GM19240 (cell line): ENCODE measurements around the gene DQX1.
"Not testable (repeated sequence)": the region's sequence is repeated elsewhere in the genome, so short reads cannot be mapped to it uniquely, and the experiment has no call there.

Source experiments
- DNase-seq: peaks from one replicate; pipeline ENCODE4 v3.0.0; 2011; ENCODE audit warnings: low spot score; ENCODE audit not compliant: insufficient read length

Gene DQX1

DNA sequence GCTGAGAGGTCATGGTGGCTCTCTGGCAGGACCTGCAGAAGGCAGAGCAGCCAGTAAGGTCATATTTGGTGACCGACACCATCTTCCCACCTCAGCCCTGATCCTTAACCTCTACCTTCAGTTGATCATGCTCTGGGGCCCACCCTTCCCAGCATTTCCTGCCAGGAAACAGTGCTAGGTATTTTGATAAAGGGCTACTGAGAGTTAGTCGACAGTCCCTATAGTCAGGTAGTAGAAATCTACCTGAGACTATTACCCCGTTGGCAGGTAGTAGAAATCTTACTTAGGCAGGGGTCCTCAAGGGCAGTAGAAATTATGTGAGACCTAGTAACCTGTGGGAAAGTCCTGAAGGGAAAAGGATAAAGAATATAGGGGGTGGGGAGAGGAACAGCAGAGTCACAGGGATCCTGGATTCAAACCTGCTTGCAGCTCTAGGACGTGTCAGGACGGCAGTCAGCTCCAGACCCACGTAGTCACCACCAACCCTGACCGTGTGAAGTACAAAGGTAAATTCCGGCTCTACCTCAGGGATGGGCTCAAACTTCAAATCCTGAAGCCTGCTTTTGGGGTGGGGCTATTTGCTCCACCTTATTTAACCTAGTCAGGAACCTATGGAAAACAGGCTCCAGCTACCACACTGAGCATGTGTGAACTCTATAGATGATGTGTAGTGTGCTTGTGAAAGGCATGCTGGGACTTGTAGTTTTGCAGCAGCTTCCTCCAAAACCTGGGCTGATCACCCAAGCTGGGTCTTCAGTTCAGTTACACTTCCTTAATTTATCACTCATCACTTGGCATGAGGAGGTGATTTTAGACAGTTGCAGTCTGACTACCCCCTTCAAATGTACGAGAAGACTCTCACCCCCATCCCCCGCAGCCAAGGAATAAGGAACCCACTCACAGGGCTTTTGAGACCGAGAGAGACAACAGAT is at the start of gene DQX1:
Gene DQX1 (minus strand): TSS at position 515 of the 932 bp plus-strand sequence. CDS start 502 bp downstream, at position 13.
- DNase-seq: no peak

DNA sequence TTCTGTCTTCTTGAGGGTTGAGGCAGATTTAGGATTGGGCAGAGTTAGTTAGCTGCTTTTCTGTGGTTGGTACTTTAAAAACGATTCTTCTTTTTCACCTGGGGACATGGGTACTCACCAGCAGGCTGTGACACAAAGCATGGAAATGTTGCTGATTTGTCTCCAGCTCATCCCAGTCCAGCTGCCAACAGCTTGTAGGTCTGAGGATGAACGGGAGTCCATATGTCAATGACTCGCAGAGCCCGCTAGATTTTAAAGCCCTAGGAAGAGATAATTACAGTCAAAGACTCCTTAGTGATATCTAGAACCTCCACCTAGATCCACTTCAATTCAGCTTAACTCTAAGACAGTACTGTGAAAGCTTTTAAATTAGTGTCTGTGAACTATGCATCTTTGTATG is 49.3 kb upstream of the DQX1 start:
- no peak for DNase-seq

DNA sequence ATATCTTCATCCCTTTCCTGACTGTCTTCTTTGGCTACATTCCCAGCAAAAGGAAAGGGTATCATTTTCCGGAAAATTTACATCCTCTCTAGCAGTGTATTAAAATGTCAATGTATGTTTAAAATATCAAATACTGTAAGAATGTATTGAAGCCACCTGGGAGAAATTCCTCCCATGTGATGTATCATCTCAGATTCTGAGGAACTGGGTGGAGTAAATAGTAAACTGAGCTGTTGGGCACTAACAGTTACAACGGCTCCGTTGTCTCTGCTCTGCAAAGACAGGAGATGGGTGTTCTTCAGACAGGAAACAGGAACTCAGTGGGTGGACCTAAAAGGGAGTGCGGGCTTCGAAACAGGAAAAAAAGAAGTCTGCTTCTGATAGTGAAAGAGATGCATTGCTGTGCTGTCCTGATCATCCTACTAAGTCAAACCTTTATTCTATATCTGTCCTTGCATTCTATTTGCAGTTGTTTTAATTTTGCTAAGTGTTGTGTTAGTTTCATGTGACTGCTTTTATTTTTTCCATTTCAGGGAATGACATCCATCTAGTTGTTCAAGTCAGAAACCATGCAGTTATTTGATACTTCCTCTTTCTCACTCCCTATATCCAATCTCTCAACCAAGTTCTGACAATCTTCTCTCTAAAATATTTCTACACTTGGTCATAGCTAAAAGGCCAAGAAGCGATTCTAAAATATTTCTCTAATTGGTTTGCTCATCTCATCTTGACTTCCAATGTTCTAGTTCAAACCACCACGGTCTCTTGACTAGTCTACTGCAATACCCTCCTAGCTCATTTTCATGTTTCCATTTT is 47.9 kb upstream of the DQX1 start:
- DNase-seq: no peak

GRCh38 chr2:74572178-74572925 is 46.3 kb upstream of the DQX1 start:
- no peak for DNase-seq

DNA sequence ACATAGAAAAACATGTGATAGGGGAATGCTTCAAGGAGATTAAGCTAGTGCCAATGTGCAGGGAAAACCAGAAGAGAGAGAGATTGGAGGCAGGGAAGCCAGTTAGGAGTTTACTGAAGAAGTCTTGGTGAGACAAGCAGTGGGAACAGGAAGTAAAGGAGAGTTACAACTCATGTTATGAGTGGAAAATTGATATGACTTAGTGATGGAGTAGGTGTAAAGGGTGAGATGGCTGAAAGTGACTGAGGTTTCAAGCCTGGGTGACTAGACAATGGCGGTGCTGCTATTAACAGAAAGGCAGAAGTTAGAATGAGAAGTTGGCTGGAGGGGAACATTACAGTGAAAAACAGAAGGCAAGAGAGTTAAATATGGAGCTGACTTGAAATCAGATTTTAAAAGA is 45.0 kb upstream of the DQX1 start:
- DNase-seq: no peak

DNA sequence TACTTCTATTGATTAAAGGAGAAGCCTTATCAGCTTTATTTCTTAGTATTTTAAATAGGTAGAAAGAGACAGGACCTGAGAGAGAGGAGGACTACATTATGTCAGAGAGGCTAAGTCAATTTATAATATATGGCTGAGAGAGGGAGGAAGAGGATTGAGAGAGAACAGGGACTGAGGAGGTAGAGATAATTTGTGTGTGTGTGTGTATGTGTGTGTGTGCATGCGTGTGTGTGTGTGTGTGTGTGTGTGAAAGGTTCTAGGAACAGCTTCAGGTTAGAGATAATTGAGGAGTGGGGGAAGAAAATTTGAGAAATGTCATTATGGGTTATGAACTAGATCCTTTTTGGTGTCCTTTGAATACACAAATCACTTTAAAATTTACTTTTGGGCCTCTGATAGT is 43.7 kb upstream of the DQX1 start:
- DNase-seq: no peak

DNA sequence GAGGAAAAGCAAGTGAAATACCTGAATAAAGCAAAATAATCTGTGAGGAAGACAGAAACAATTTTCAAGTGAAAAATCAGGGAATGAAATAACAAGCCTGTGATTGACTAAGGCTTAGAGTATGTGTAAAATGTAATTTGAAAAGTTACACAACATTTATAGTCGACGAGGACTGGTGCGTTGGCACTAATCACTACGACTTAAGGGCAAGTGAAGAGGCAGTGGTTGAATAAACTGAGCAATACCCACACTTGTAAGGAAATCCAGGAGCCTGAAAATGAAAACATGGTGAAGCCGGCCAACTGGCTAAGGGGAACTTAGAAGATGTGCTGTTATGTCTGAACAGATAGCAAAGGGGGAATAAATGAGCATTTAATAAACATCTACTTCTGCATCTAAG is 41.9 kb upstream of the DQX1 start:
- DNase-seq: no peak

- no peak for DNase-seq
Measured at GRCh38 chr2:74566754-74567085, 40.7 kb upstream of the DQX1 start.

GRCh38 chr2:74566076-74566753 is 40.2 kb upstream of the DQX1 start:
- no peak for DNase-seq

DNA sequence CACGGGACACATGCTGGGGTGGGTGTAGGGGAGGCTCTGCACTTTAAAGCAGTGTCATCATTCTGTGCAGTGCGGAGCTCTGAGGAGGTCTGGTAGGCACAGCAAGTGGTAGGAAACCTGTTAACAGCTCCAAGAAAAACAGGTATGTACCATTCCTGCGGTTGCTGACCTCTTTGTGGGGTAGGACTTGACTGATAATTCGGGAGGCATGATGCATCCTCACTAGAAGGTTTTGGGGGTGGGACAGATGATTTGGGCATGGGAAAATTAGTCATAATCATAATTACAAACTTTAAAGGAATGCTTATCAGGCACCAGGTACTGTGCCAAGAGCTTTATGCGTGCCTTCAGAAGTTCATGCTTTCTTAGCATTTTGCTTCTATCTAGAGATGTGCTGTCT is 38.2 kb upstream of the DQX1 start:
- DNase-seq: no peak

DNA sequence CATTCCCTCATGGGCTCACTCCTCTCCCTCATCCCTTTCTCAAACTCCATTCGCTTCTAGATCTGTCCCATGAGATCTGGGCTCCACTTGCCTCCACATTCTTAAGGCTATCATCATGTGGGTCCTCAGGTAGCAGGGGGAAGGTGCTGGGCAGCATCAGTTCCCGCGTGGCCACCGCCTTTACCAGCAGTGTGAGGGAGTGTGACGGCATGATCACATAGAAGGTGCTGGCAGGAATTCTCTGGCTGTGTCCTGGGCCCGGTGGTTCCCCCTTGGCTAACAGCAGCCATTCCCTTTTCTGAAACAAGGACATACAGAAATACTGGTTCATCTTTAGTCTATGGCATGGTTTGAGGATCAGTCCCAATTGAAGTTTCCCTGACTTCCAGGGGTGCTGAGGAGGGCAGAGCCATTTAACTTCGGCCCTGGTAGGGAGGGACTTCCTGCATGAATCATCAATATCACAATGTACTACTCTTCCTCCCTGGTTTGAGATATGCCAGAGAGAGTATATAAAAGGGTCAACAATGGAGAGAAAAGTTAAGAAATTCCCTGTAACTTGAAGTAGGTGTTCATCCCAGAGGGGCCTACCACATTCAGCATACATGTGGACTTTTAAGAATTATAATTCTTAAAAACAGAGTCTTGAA is 36.2 kb upstream of the DQX1 start:
- DNase-seq: no peak

DNA sequence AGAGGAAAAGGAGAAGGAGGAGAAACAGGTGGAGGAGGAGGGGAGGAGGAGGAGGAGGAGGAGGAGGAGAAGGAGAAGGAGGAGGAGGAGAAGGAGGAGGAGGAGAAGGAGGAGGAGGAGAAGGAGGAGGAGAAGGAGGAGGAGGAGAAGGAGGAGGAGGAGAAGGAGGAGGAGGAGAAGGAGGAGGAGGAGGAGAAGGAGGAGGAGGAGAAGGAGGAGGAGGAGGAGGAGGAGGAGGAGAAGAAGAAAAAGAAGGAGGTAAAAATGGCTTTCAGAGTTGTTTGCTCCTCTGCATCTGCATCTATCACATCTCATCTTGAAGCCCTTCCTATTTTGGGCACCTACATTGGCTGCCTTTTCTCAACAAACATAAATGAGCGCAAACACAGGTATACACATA is 35.0 kb upstream of the DQX1 start:
- not testable (repeated sequence) for DNase-seq

DNA sequence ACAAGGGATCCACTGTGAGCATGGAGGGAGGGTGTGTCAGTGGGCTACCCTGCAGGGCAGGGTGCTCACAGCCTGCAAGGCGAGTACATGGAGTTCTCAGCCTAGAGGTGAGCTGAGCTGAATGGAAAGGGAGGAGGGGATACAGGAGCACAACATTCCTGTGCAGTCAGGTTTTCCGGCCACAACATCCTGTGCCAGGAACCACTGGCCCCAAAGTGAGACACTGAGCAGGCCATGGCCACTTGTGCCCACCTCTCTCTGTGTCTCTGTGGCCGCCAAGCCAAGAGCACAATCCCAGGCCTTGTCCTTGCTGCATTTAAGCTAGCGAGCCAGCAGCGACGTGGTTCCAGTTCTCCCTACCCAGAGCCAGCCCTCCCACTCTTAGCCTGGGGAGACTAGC is 34.6 kb upstream of the DQX1 start:
- DNase-seq: no peak

DNA sequence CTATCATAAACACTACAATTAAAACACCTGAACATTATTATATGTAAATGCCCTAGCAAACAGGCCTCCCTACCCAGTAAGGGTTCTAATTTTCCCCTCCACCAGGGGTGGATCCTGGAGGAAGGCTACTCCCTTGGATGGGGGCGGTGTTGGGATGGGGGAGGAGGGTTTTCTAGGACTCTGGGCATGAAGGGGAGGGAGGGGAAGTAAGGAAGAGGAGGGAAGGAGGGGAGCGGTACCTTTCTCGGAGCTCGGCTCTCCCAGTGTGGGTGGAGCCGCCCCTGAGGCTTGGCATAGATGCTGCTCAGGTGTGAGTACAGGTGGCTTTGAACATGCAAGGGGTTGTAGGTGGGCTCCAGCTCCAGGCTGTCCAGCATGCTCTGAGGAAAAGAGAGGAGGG is 33.9 kb upstream of the DQX1 start:
- DNase-seq: no peak

GRCh38 chr2:74558284-74559230 is 32.5 kb upstream of the DQX1 start:
- DNase-seq: no peak

- DNase-seq: no peak
Measured at GRCh38 chr2:74556831-74557370, 30.9 kb upstream of the DQX1 start.

DNA sequence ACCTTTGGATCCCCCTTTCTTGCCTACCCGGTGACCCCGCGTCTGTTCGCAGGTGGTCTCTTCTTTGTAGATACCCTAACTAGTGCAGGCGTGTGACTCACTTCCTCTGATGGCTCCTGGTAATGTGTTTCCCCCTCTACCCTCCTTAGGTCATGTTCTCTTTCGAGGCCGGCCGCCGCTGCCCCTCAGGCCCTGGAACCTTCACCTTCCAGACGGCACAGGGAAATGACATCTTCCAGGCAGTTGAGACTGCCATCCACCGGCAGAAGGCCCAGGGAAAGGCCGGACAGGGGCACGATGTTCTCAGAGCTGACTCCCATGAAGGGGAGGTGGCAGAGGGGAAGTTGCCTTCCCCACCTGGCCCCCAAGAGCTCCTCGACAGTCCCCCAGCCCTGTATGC is 30.1 kb upstream of the DQX1 start:
- DNase-seq: no peak

DNA sequence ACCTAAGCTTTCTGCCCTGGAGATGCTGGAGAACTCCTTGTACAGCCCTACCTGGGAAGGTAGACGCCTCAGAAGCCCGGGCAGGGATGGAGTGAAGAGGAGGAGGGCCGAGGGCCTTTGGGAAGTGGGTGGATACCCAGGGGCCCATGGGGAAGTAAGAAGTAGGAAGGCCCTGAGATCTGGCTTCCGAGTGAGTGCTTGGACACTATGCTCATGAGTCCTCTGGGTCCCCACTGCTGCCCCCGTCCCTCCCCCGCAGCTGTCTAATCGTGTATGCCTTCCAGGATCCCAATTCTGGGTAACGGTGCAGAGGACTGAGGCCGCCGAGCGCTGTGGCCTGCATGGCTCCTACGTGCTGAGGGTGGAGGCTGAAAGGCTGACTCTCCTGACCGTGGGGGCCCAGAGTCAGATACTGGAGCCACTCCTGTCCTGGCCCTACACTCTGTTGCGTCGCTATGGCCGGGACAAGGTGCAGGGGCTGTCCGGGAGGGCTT is 29.6 kb upstream of the DQX1 start:
- no peak for DNase-seq

GRCh38 chr2:74554820-74555531 is 28.9 kb upstream of the DQX1 start:
- DNase-seq: no peak
